Smooth muscle cell (in vitro differentiated cells): ENCODE results near the gene RARB. TPM values are rescaled to one million over a fixed set of nuclear protein-coding genes. Genes with fewer than 3 reads are reported as not detected.
A peak's percentile ranks its signal among the peaks of the same experiment; 100 is the strongest.

Source experiments
- DNase-seq: peaks from one replicate; lab custom pipeline; 2025; ENCODE audit not compliant: unreplicated experiment; lab: John Stamatoyannopoulos, UW
- H2AFZ ChIP-seq: fragments of 200-600 bp; sonication (generic); 2 replicates; pipeline ENCODE4 v1.6.0; 2016; ENCODE audit warnings: antibody characterized with exemption, low read depth, mild to moderate bottlenecking
- H3F3A ChIP-seq: fragments of 200-600 bp; sonication (generic); 2 replicates; pipeline ENCODE4 v1.6.0; 2017; ENCODE audit warnings: antibody characterized with exemption, low read depth
- H3K27ac ChIP-seq: fragments of 200-600 bp; sonication (generic); 2 replicates; pipeline ENCODE4 v1.5.1; 2016; ENCODE audit warnings: low read depth, mild to moderate bottlenecking
- H3K27me3 ChIP-seq: fragments of 200-600 bp; sonication (generic); 2 replicates; pipeline ENCODE4 v1.6.1; 2016; ENCODE audit warnings: low read depth, mild to moderate bottlenecking
- H3K36me3 ChIP-seq: fragments of 200-600 bp; sonication (generic); 2 replicates; pipeline ENCODE4 v1.5.1; 2016; ENCODE audit warnings: low read depth
- H3K4me1 ChIP-seq: fragments of 200-600 bp; sonication (generic); 2 replicates; pipeline ENCODE4 v1.5.1; 2016; ENCODE audit warnings: low read depth
- H3K4me2 ChIP-seq: fragments of 200-600 bp; sonication (generic); 2 replicates; pipeline ENCODE4 v1.6.0; 2016; ENCODE audit warnings: mild to moderate bottlenecking
- H3K4me3 ChIP-seq: fragments of 200-600 bp; sonication (generic); 2 replicates; pipeline ENCODE4 v1.5.1; 2016; ENCODE audit warnings: mild to moderate bottlenecking
- H3K79me2 ChIP-seq: fragments of 200-600 bp; sonication (generic); 2 replicates; pipeline ENCODE4 v1.6.0; 2016; ENCODE audit warnings: low read depth, mild to moderate bottlenecking
- H3K9ac ChIP-seq: fragments of 200-600 bp; sonication (generic); 2 replicates; pipeline ENCODE4 v1.6.0; 2016; ENCODE audit warnings: low read depth
- H3K9me3 ChIP-seq: fragments of 200-600 bp; sonication (generic); replicated peaks from 2 replicates; pipeline ENCODE4 v1.5.1; 2016; ENCODE audit warnings: low read depth
- H4K20me1 ChIP-seq: fragments of 200-600 bp; sonication (generic); 2 replicates; pipeline ENCODE4 v1.6.0; 2016; ENCODE audit warnings: low read depth
- WGBS: methylation state at CpG from one replicate; pipeline ENCODE4 v1.1.7; 2016; ENCODE audit warnings: low lambda C conversion rate; 5-methylcytosine and 5-hydroxymethylcytosine counted together
- polyA plus RNA-seq: library from polyadenylated mRNA; unstranded; fragments of >200 nt; fragmentation: Nextera tagmentation; extraction: Ambion mirVana; gene quantifications from 2 replicates; pipeline ENCODE4 v1.2.1, GENCODE V29; 2016
- total RNA-seq: library from RNA; depleted of rRNA; stranded (reverse); fragments of >200 nt; gene quantifications from 2 replicates; pipeline ENCODE4 v1.2.3, GENCODE V29; 2014
- TF ChIP-seq, protein P1 (sequence below): fragments of 200-600 bp; sonication (generic); IDR thresholded peaks from 2 replicates; pipeline ENCODE4 v1.5.1; 2017; ENCODE audit warnings: borderline replicate concordance, mild to moderate bottlenecking, antibody characterized with exemption; ENCODE audit not compliant: insufficient read depth, poor library complexity, severe bottlenecking

The RARB gene
- total and polyA plus RNA-seq, 2 experiments from 2014 or later = 88.1 to 106 TPM

DNA sequence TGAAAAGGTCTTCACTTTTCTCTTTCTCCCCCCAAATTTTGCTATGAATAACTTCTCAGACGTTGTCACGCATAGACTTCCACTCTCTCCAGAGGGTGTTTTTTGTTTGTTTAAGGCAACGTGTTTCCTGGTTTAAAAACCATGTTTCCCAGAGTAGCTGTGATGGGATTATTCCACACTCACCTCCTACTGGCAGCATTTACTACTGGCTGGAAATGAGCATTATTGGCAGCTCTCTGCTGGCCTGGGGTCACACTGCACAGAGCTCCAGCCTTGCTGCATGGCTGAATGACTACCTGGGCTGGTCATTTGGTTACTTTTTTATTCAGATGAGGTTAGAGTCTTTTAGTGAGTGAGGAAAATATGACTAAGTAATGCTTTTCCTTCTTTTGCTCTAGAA, 65.2 kb downstream of the RARB start:
- Histone ChIP-seq H3K9ac (no peak overlapping the region), H3K4me2 (peak overlapping the region; percentile 30), H3K9me3 (peaks cover 14% of the 10 kb centered on the region), H3K36me3 (peaks cover 19% of the 10 kb centered on the region), H4K20me1 (no peaks in the 10 kb centered on the region), H3K27ac (peak overlapping the region; percentile 58), H3K79me2 (peaks cover 67% of the 10 kb centered on the region), H3F3A (peaks cover 26% of the 10 kb centered on the region), H3K27me3 (no peaks in the 10 kb centered on the region), H3K4me3 (no peak overlapping the region), H2AFZ (no peak overlapping the region), H3K4me1 (peaks cover 6% of the 10 kb centered on the region)
- DNase-seq = no peak
- TF ChIP-seq, protein P1, sequence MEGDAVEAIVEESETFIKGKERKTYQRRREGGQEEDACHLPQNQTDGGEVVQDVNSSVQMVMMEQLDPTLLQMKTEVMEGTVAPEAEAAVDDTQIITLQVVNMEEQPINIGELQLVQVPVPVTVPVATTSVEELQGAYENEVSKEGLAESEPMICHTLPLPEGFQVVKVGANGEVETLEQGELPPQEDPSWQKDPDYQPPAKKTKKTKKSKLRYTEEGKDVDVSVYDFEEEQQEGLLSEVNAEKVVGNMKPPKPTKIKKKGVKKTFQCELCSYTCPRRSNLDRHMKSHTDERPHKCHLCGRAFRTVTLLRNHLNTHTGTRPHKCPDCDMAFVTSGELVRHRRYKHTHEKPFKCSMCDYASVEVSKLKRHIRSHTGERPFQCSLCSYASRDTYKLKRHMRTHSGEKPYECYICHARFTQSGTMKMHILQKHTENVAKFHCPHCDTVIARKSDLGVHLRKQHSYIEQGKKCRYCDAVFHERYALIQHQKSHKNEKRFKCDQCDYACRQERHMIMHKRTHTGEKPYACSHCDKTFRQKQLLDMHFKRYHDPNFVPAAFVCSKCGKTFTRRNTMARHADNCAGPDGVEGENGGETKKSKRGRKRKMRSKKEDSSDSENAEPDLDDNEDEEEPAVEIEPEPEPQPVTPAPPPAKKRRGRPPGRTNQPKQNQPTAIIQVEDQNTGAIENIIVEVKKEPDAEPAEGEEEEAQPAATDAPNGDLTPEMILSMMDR = no peak
- WGBS = 81% methylated on average over 3 of the region's 3 CpGs

DNA sequence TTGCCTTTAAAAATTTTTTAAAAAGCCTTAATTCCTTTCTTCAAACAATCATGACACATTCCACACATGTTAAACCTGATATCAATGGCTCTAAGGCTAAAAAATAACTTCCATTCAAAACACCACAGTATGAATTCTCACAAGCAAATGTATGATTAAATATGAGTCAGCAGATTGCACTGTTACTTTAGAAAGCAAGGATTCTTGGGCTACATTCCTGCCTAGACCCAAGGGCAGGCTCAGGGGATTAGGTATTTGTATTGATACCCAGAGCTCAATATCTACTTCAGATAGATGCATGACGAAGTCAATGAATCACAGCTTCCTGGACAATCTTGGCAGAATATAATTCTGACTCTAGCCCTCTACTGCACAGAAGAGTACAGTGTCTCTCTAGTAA, 65.7 kb downstream of the RARB start:
- 39% methylated on average over 1 of the region's 1 CpG for WGBS
- TF ChIP-seq, protein P1 = no peak
- Histone ChIP-seq H2AFZ (no peak overlapping the region), H4K20me1 (no peaks in the 10 kb centered on the region), H3K27me3 (no peaks in the 10 kb centered on the region), H3K79me2 (peaks cover 68% of the 10 kb centered on the region), H3K27ac (peak overlapping the region; percentile 58), H3K9ac (no peak overlapping the region), H3K9me3 (peaks cover 14% of the 10 kb centered on the region), H3K4me2 (no peak overlapping the region), H3K4me1 (peaks cover 6% of the 10 kb centered on the region), H3K36me3 (peaks cover 19% of the 10 kb centered on the region), H3K4me3 (no peak overlapping the region), H3F3A (peaks cover 26% of the 10 kb centered on the region)
- no peak for DNase-seq

DNA sequence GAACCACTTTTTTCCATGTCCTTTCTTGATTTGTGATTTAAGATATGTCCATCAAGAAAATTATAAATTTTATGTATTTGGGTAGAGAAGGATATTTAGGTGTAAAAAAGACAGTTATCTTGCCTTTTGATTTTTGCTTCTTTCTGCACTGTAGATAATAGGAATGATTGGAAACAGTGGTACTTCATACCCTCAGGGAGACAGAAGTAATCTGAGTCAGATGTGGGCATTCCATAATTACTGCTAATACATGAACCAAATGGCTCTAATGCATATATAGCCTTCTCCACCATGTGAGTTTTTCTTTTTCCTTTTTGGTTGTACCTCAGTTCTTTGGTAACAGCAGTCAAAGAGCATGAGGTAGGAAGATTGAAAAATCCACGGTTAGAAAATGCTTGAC, 67.2 kb downstream of the RARB start:
- no peak overlapping the region for H3K4me2 ChIP-seq
- H3K4me3 ChIP-seq = no peak overlapping the region
- H3K27me3 ChIP-seq = no peaks in the 10 kb centered on the region
- H4K20me1 ChIP-seq = no peaks in the 10 kb centered on the region
- WGBS = 71% methylated on average over 1 of the region's 1 CpG
- TF ChIP-seq, protein P1 = no peak
- H2AFZ ChIP-seq = no peak overlapping the region
- H3K4me1 ChIP-seq = peaks cover 6% of the 10 kb centered on the region
- H3K79me2 ChIP-seq = peaks cover 75% of the 10 kb centered on the region
- peaks cover 23% of the 10 kb centered on the region for H3F3A ChIP-seq
- no peak for DNase-seq
- peaks cover 19% of the 10 kb centered on the region for H3K36me3 ChIP-seq
- peak overlapping the region; percentile 24 for H3K27ac ChIP-seq
- peaks cover 14% of the 10 kb centered on the region for H3K9me3 ChIP-seq
- H3K9ac ChIP-seq = no peak overlapping the region

DNA sequence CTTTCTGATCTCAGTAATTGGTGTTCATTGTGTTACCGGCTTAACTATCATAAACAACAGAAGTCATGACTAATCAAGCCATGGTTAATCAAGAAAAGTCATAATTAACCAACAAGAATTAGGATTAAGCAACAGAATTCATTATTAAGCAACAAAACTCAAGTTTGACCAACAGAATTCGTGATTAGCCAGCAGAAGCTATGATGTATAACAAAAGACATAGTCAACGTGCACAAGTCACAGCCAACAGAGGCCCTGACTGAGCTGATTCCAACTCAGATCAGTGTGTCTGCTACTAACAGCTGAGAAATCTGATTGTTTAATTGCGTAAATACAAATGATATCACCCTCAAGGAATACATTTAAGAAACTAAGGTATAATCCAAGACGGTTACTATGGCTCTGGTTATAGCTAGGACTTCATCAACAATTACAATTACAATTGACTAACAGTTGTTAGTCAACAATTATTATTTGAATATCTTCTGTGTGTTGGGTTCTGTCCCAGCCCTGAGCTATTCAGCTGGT, 67.7 kb downstream of the RARB start:
- no peaks in the 10 kb centered on the region for H3K27me3 ChIP-seq
- no peak for DNase-seq
- H3K4me1 ChIP-seq = peaks cover 6% of the 10 kb centered on the region
- peaks cover 18% of the 10 kb centered on the region for H3F3A ChIP-seq
- no peak overlapping the region for H3K4me3 ChIP-seq
- H3K9me3 ChIP-seq = peaks cover 14% of the 10 kb centered on the region
- 94% methylated on average over 5 of the region's 5 CpGs for WGBS
- no peak overlapping the region for H3K4me2 ChIP-seq
- H3K79me2 ChIP-seq = peaks cover 73% of the 10 kb centered on the region
- no peaks in the 10 kb centered on the region for H4K20me1 ChIP-seq
- H2AFZ ChIP-seq = no peak overlapping the region
- peak overlapping the region; percentile 24 for H3K27ac ChIP-seq
- H3K9ac ChIP-seq = no peak overlapping the region
- TF ChIP-seq, protein P1 = no peak
- H3K36me3 ChIP-seq = peaks cover 19% of the 10 kb centered on the region
